Hindlimb muscle (tissue), 1 donor: ENCODE measurements around the gene EEF1E1. TPM values are rescaled to one million over a fixed set of nuclear protein-coding genes. Genes with fewer than 3 reads are reported as not detected.
A peak's percentile ranks its signal among the peaks of the same experiment; 100 is the strongest.

Experiments used
- DNase-seq: peaks from one replicate; pipeline ENCODE4 v3.0.0-alpha.2; 2013
- polyA plus RNA-seq: library from polyadenylated mRNA; unstranded; fragments of 120-200 nt; gene quantifications from one replicate; pipeline ENCODE4 v1.2.1, GENCODE V29; 2013; ENCODE audit not compliant: insufficient read length

Gene EEF1E1
- polyA plus RNA-seq, 1 donor = 18.2 TPM

GRCh38 chr6:8087870-8088754 is 14.2 kb downstream of the EEF1E1 start:
- DNase-seq = no peak

GRCh38 chr6:8086755-8087306 is 15.5 kb downstream of the EEF1E1 start:
- no peak for DNase-seq

GRCh38 chr6:8085053-8085511 is 17.3 kb downstream of the EEF1E1 start:
- DNase-seq = no peak

GRCh38 chr6:8084586-8084985 is 17.8 kb downstream of the EEF1E1 start:
- DNase-seq = no peak

GRCh38 chr6:8082954-8083858 is 19.1 kb downstream of the EEF1E1 start:
- no peak for DNase-seq

GRCh38 chr6:8082572-8082953 is 19.8 kb downstream of the EEF1E1 start:
- DNase-seq = no peak

- DNase-seq = no peak
Measured at GRCh38 chr6:8080362-8081151, 21.8 kb downstream of the EEF1E1 start.

GRCh38 chr6:8079126-8079525 is 23.2 kb downstream of the EEF1E1 start:
- DNase-seq = no peak

- DNase-seq = no peak
Measured at GRCh38 chr6:8077991-8078390, 24.4 kb downstream of the EEF1E1 start.

- no peak for DNase-seq
Measured at GRCh38 chr6:8075704-8076103, 26.6 kb downstream of the EEF1E1 start.

- no peak for DNase-seq
Measured at GRCh38 chr6:8075185-8075584, 27.2 kb downstream of the EEF1E1 start.

- no peak for DNase-seq
Measured at GRCh38 chr6:8074213-8074612, 28.1 kb downstream of the EEF1E1 start.

- no peak for DNase-seq
Measured at GRCh38 chr6:8073758-8074157, 28.6 kb downstream of the EEF1E1 start.

- DNase-seq = no peak
Measured at GRCh38 chr6:8070718-8071117, 31.6 kb downstream of the EEF1E1 start.

GRCh38 chr6:8069631-8070284 is 32.6 kb downstream of the EEF1E1 start:
- DNase-seq = no peak

GRCh38 chr6:8069151-8069550 is 33.2 kb downstream of the EEF1E1 start:
- DNase-seq = no peak

- DNase-seq = no peak
Measured at GRCh38 chr6:8066108-8066507, 36.2 kb downstream of the EEF1E1 start.

GRCh38 chr6:8065519-8065911 is 36.8 kb downstream of the EEF1E1 start:
- DNase-seq = no peak

- no peak for DNase-seq
Measured at GRCh38 chr6:8064638-8065518, 37.5 kb downstream of the EEF1E1 start.

GRCh38 chr6:8063761-8064637 is 38.3 kb downstream of the EEF1E1 start, which contains the start of gene BLOC1S5:
TSS of gene BLOC1S5 (minus strand) at chr6:8064389. CDS start at chr6:8064376, 13 bp downstream.
- DNase-seq = peak; percentile 97
